ENCODE results near the gene PLXND1.

The PLXND1 gene

GRCh38 chr3:129595544-129596193 is 10.8 kb downstream of the PLXND1 start:
- Mint-ChIP-seq H3K4me3 (no peak overlapping the region), H3K27me3 (peaks cover 11% of the 10 kb centered on the region), H3K27ac (no peak overlapping the region), H3K4me1 (ENCODE audit: low read depth) (peaks cover 29% of the 10 kb centered on the region), H3K36me3 (ENCODE audit: low read depth) (no peaks in the 10 kb centered on the region), H3K9me3 (no peaks in the 10 kb centered on the region)
- no peak for DNase-seq

DNA sequence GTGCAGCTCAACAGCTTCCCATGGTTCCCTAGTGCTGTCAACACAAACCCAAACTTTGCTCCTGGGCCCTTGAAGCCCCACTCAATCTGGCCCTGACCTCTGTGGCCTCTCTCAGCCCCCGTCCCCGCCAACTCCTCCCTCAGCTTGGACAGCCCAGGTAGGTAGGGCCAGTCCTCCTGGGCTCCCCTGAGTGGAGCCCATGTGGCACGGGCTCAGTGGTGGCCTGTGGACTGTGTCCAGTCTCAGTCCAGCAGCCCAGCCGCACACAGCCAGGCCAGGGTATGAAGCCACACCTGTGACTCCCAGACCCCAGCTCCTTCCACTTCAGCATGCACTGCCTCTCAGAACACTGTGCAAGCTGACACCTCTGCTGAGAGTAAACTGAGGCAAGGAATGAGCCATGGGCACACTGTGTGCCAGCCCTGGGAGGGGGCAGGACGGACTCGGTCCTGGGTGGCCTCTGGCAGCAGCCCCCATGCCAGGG is 11.5 kb downstream of the PLXND1 start:
- Mint-ChIP-seq H3K27me3 (peaks cover 11% of the 10 kb centered on the region), H3K36me3 (ENCODE audit: low read depth) (no peaks in the 10 kb centered on the region), H3K27ac (no peak overlapping the region), H3K9me3 (no peaks in the 10 kb centered on the region), H3K4me3 (no peak overlapping the region), H3K4me1 (ENCODE audit: low read depth) (peaks cover 27% of the 10 kb centered on the region)
- no peak for DNase-seq

DNA sequence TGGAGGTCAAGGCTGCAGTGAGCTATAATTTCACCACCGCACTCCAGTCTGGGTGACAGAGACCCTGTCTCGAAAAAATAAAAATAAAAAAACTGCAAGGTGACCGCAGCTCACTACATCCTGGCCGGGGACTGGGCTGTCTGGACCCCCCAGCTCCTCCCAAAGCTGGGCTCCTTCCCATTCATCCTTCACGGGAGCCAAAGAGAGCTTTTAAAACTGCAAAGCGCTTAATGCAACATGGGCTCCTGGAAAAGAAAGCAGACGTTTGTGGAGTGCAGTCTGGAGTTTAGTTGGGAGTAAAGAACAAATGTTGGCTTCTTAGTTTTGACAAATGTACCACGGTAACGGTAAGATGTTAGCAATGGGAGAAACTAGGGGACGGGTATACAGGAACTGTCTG is 12.1 kb downstream of the PLXND1 start:
- Mint-ChIP-seq H3K4me3 (no peak overlapping the region), H3K4me1 (ENCODE audit: low read depth) (peaks cover 24% of the 10 kb centered on the region), H3K27ac (no peak overlapping the region), H3K9me3 (no peaks in the 10 kb centered on the region), H3K27me3 (peaks cover 11% of the 10 kb centered on the region), H3K36me3 (ENCODE audit: low read depth) (no peaks in the 10 kb centered on the region)
- DNase-seq, result no peak

GRCh38 chr3:129593595-129594339 is 12.7 kb downstream of the PLXND1 start:
- H3K27me3 Mint-ChIP-seq, result peaks cover 11% of the 10 kb centered on the region
- peaks cover 23% of the 10 kb centered on the region for H3K4me1 Mint-ChIP-seq (ENCODE audit: low read depth)
- H3K4me3 Mint-ChIP-seq, result peak overlapping the region; percentile 28
- peak overlapping the region; percentile 72 for H3K27ac Mint-ChIP-seq
- H3K9me3 Mint-ChIP-seq, result no peaks in the 10 kb centered on the region
- H3K36me3 Mint-ChIP-seq (ENCODE audit: low read depth), result no peaks in the 10 kb centered on the region
- DNase-seq, result peak; percentile 75

GRCh38 chr3:129593230-129593594 is 13.3 kb downstream of the PLXND1 start:
- no peak for DNase-seq
- Mint-ChIP-seq H3K4me1 (ENCODE audit: low read depth) (peaks cover 23% of the 10 kb centered on the region), H3K36me3 (ENCODE audit: low read depth) (no peaks in the 10 kb centered on the region), H3K9me3 (no peaks in the 10 kb centered on the region), H3K27me3 (peaks cover 11% of the 10 kb centered on the region), H3K27ac (peak overlapping the region; percentile 72), H3K4me3 (no peak overlapping the region)

DNA sequence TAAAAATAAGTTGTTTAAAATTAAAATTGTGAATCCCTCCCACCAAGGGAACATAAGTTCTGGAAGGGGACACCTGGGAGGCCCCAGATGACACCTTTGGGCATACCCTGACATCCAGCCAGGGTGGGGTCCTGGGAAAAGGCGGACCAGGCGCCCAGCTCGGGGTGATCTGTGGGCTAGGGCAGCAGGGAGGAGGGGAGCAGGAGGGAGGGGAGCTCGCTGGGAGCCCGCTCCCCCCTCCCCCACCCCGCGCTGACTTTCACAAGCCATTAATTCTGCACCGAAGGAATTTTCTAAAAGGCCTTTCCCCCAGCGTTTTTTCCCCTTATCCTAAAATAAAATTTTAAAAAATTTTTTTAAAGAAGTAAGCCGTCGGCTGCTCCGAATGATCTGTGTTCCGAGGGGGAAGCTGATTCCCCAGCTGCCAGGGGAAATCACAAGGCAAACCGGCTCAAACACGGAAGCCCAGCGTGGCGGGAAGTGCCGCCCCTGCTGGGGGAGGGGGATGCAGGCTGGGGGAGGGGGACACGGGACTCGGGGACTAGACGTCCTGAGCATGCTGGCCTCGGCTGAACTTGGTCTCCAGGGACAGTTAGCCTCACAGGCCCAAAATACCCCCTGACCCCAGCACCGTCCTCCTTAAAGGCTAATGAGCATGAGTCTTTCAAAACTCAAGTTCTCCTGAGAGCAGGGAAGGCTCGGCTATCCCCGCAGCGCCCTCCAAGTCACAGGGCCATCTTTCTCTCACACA is 13.9 kb downstream of the PLXND1 start:
- H3K36me3 Mint-ChIP-seq (ENCODE audit: low read depth), result no peaks in the 10 kb centered on the region
- no peak overlapping the region for H3K4me3 Mint-ChIP-seq
- H3K9me3 Mint-ChIP-seq, result no peaks in the 10 kb centered on the region
- no peak overlapping the region for H3K27ac Mint-ChIP-seq
- DNase-seq, result no peak
- peaks cover 23% of the 10 kb centered on the region for H3K4me1 Mint-ChIP-seq (ENCODE audit: low read depth)
- peaks cover 11% of the 10 kb centered on the region for H3K27me3 Mint-ChIP-seq

GRCh38 chr3:129591932-129592331 is 14.5 kb downstream of the PLXND1 start:
- Mint-ChIP-seq H3K9me3 (no peaks in the 10 kb centered on the region), H3K27me3 (peaks cover 11% of the 10 kb centered on the region), H3K27ac (no peak overlapping the region), H3K4me1 (ENCODE audit: low read depth) (peaks cover 23% of the 10 kb centered on the region), H3K36me3 (ENCODE audit: low read depth) (no peaks in the 10 kb centered on the region), H3K4me3 (no peak overlapping the region)
- DNase-seq, result no peak

DNA sequence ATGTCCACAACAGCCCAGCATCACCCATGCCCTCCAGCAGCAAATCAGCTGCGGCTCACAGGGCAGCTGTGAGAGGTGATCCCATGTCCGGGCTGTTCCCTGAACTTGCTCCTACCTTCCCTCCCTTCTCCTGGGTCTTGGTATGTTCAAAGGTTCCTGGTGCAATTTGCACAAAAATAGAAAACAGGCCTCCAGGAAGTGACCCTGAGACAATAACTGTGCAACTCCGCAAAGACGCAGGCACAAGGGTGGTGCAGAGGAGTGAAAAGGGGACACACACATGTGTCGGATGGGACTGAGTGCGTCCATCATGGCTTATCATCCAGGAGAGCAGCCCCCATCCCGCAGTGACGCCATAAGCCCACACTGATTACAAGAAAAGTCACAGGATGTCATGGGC is 16.3 kb downstream of the PLXND1 start:
- H3K27ac Mint-ChIP-seq, result no peak overlapping the region
- no peak overlapping the region for H3K4me3 Mint-ChIP-seq

DNA sequence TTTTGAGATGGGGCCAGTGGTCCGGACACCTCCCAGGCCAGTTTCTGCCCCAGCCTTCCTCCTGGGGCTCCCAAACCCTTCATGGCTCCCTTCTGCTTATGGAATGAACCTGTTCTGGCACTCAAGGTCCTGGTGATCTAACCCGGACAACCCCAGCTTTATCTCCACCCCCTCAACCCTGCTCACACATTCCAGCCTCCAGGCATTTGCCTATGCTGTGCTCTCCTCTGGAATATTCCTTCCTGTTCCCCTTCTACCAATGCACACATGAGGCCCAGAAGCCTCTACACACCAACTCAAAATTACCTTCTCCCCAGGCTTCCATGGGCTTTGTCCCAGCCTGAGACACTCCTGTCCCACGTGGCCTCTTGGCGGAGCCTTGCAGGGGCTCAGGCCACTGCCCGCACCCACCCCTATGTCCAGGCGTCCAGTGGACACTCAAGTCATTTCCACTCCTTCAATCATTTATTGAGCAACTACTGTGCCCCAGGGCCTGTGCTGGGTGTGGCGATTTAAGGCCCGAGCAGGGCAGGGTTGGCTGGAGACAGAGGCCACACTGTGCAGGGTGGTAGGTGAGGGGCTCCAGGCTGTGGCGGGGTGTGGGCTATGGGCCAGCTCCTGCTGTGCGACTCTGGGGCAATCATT is 18.8 kb downstream of the PLXND1 start:
- no peaks in the 10 kb centered on the region for H3K9me3 Mint-ChIP-seq
- H3K27ac Mint-ChIP-seq, result no peak overlapping the region
- H3K4me3 Mint-ChIP-seq, result no peak overlapping the region
- no peak for DNase-seq
- H3K27me3 Mint-ChIP-seq, result no peaks in the 10 kb centered on the region
- H3K4me1 Mint-ChIP-seq (ENCODE audit: low read depth), result peaks cover 2% of the 10 kb centered on the region
- H3K36me3 Mint-ChIP-seq (ENCODE audit: low read depth), result no peaks in the 10 kb centered on the region

More for the DNA sequence above, 16.3 kb downstream of the PLXND1 start:
- Mint-ChIP-seq H3K9me3 (no peaks in the 10 kb centered on the region), H3K27me3 (peaks cover 11% of the 10 kb centered on the region), H3K4me1 (ENCODE audit: low read depth) (peaks cover 23% of the 10 kb centered on the region), H3K36me3 (ENCODE audit: low read depth) (no peaks in the 10 kb centered on the region)
- DNase-seq, result no peak

DNA sequence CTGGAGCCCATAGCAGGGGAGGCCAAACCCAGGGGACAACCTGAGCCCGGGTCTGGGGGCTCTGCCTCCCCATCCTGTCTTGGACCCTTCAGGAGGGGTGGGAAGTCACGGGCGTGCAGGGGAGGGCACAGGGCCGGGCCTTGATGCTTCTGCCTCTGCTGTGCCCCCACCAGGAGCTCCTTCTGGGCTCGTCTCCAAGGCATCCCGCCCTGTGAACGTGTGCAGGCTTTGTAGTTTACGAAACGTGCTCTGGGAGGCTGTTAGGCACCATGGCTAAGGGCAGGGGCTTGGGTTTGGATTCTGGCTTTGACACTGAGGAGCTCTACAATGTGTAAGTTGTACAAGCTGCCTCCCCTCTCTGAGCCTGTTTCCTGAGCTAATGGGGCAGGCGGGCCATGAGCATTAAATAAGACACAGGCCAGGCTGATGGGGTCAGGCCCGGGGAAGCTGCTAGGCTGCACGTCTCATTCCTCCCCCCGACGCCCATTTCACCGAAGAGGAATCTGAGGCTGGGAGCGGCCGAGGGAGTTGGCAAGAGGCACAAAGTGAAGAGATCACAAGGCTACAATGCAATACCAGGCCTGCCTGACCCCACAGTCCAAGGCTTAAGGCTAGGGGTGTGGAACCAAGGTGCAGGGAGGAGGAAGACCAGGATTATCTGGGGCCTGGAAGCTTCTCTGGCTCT is 19.6 kb downstream of the PLXND1 start:
- H3K27me3 Mint-ChIP-seq, result no peaks in the 10 kb centered on the region
- H3K4me1 Mint-ChIP-seq (ENCODE audit: low read depth), result no peaks in the 10 kb centered on the region
- no peak overlapping the region for H3K4me3 Mint-ChIP-seq
- no peak for DNase-seq
- H3K9me3 Mint-ChIP-seq, result no peaks in the 10 kb centered on the region
- H3K36me3 Mint-ChIP-seq (ENCODE audit: low read depth), result no peaks in the 10 kb centered on the region
- no peak overlapping the region for H3K27ac Mint-ChIP-seq

DNA sequence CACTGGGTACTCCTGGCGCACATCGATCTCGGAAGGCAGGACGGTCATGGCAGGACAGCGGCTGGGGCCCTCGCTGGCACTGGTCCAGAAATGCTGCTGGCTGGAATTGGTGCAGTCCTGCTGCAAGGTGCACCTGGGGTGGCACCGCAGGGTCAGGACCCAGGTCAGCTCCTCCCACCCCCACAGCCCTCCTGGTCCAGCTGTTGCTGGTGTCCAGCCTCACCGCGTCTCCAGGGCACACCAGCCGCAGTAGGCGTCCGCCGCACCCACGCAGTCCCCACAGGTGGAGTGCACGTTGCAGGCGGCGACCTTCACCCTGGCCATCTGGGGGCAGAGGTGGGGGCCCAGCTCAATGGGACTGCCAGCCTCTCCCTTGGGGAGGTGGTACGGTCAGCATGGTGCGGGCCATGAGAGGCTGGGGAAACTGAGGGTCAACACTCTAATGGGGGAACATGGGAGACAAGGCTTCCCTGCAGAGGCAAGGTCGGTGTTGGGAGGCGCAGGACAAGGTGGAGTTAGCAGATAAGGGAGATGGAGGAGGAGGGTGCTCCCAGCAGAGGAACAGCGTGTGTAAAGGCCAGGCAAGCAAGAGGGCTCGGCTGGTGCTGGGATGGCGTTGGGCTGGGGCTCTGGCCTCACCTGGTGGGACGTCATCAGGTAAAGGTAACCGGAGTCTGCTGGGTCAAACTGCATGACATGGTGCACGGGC is 20.4 kb downstream of the PLXND1 start:
- Mint-ChIP-seq H3K4me3 (no peak overlapping the region), H3K36me3 (ENCODE audit: low read depth) (no peaks in the 10 kb centered on the region), H3K27ac (no peak overlapping the region), H3K4me1 (ENCODE audit: low read depth) (no peaks in the 10 kb centered on the region), H3K9me3 (no peaks in the 10 kb centered on the region), H3K27me3 (no peaks in the 10 kb centered on the region)
- DNase-seq, result no peak

- Mint-ChIP-seq H3K4me3 (no peak overlapping the region), H3K36me3 (ENCODE audit: low read depth) (no peaks in the 10 kb centered on the region), H3K9me3 (no peaks in the 10 kb centered on the region), H3K27me3 (no peaks in the 10 kb centered on the region), H3K27ac (no peak overlapping the region), H3K4me1 (ENCODE audit: low read depth) (no peaks in the 10 kb centered on the region)
- DNase-seq, result no peak
Measured at GRCh38 chr3:129584631-129585030, 21.8 kb downstream of the PLXND1 start.

DNA sequence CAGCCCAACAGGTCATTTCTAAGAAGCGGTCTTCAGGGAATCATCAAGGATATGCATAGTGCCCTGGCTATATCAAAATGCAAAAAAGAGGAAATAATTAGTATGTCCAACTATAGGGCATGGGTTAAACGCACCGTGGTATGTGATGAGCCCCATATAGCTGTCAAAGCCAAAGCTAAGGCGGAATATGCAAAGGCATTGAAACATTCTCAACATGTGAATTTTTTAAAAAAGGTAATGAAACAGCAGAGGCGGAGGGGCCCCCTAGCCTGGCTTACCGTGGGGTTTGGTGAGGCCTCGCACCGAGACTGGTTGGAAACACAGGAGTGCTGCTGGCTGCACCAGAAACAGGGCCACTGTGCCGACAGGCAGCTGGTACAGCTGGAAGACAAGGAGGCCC is 23.2 kb downstream of the PLXND1 start:
- Mint-ChIP-seq H3K36me3 (ENCODE audit: low read depth) (no peaks in the 10 kb centered on the region), H3K4me3 (no peak overlapping the region), H3K27ac (no peak overlapping the region), H3K4me1 (ENCODE audit: low read depth) (peaks cover 4% of the 10 kb centered on the region), H3K27me3 (no peaks in the 10 kb centered on the region), H3K9me3 (no peaks in the 10 kb centered on the region)
- DNase-seq, result no peak
